Panc1 (cell line): ENCODE results near the gene LILRB1. TPM values are rescaled to one million over a fixed set of nuclear protein-coding genes. Genes with fewer than 3 reads are reported as not detected.

Experiments
- ATAC-seq: fragments of 200-7000 bp; cut with Tn5 transposase; 2 replicates; pipeline ENCODE4 v1.9.1; 2020; ENCODE audit warnings: mild to moderate bottlenecking, moderate library complexity
- BruUV-seq: library from RNA; stranded (reverse); fragments of 400-500 nt; replicated peaks from 2 replicates; lab custom pipeline; 2021; lab: Mats Ljungman, UMichigan
- CTCF ChIA-PET: fragments of 300-600 bp; sonication (Branson Sonifier 250); formaldehyde crosslinking; loops from one replicate; lab custom pipeline; 2022; ENCODE audit warnings: antibody characterized with exemption; lab: Charles Lee
- POLR2A ChIA-PET: fragments of 300-600 bp; sonication (Branson Sonifier 250); formaldehyde crosslinking; loops from one replicate; lab custom pipeline; 2022; ENCODE audit warnings: antibody characterized with exemption; lab: Charles Lee
- DNase-seq: peaks from one replicate; pipeline ENCODE4 v3.0.0-alpha.2; 2010; ENCODE audit warnings: low read depth, low spot score
- H3K27ac ChIP-seq: 2 replicates; pipeline ENCODE4 v1.5.1; 2011; ENCODE audit warnings: mild to moderate bottlenecking, low read length, inconsistent platforms
- H3K27me3 ChIP-seq: fragments of 200-500 bp; sonication (Bioruptor generic); 2 replicates; pipeline ENCODE4 v1.6.0; 2014; ENCODE audit warnings: low read length, inconsistent platforms; ENCODE audit not compliant: control insufficient read depth, insufficient read depth
- H3K36me3 ChIP-seq: fragments of 200-500 bp; sonication (Bioruptor generic); 2 replicates; pipeline ENCODE4 v1.5.1; 2014; ENCODE audit warnings: inconsistent platforms, mild to moderate bottlenecking, low read length, moderate library complexity; ENCODE audit not compliant: control insufficient read depth, insufficient read depth
- H3K4me1 ChIP-seq: 2 replicates; pipeline ENCODE4 v1.5.1; 2011; ENCODE audit warnings: inconsistent platforms, mild to moderate bottlenecking, low read length, moderate library complexity; ENCODE audit not compliant: control insufficient read depth, insufficient read depth
- H3K4me3 ChIP-seq, 2 experiments: 2 replicates each; pipeline ENCODE4 v1.5.1; 2011 to 2012; ENCODE audit warnings: low read depth in 2 of 2, low read length in 2 of 2, mild to moderate bottlenecking in 2 of 2, inconsistent platforms in 1 of 2, moderate library complexity in 1 of 2
- H3K9me3 ChIP-seq: fragments of 200-500 bp; sonication (Bioruptor generic); 2 replicates; pipeline ENCODE4 v1.5.1; 2014; ENCODE audit warnings: low read depth, mild to moderate bottlenecking, inconsistent platforms, low read length, moderate library complexity; ENCODE audit not compliant: control insufficient read depth, insufficient read depth
- CTCF ChIP-seq: fragments of 450-650 bp; IDR thresholded peaks from 2 replicates; pipeline ENCODE4 v1.5.1; 2017; ENCODE audit warnings: mild to moderate bottlenecking
- POLR2AphosphoS5 ChIP-seq: IDR thresholded peaks from 2 replicates; pipeline ENCODE4 v1.6.1; 2012; ENCODE audit warnings: mild to moderate bottlenecking, low read depth, low read length, moderate library complexity
- REST ChIP-seq, 2 experiments: IDR thresholded peaks; 2 replicates each; pipeline ENCODE4 v1.6.1; 2011 to 2012; ENCODE audit warnings: low read depth in 2 of 2, control low read depth in 1 of 2, low read length in 1 of 2, mild to moderate bottlenecking in 1 of 2, moderate library complexity in 1 of 2; ENCODE audit not compliant: insufficient read depth in 1 of 2
- SIN3A ChIP-seq: IDR thresholded peaks from 2 replicates; pipeline ENCODE4 v1.6.1; 2012; ENCODE audit warnings: low read depth, mild to moderate bottlenecking, low read length, moderate library complexity, borderline replicate concordance; ENCODE audit not compliant: insufficient read depth
- TCF7L2 ChIP-seq: IDR thresholded peaks from 2 replicates; pipeline ENCODE4 v1.6.1; 2011; ENCODE audit warnings: mild to moderate bottlenecking, low read depth, low read length, inconsistent platforms
- in situ Hi-C: cut with HindIII; loops from 2 replicates; pipeline ENCODE4 v1.10.0; 2016; ENCODE audit warnings: low sequenced_read_pairs, low pct_unique_long_range_greater_than_20kb
- intact Hi-C: fragments of 100-400 bp; cut with micrococcal nuclease; formaldehyde crosslinking; loops from one replicate; pipeline ENCODE4 v1.10.0; 2022; ENCODE audit not compliant: unreplicated experiment
- total RNA-seq: library from RNA; stranded (reverse); gene quantifications from one replicate; pipeline ENCODE4 v1.2.1, GENCODE V29; 2021; ENCODE audit not compliant: unreplicated experiment

LILRB1 gene
- total RNA-seq, 1 experiment from 2014 or later: 0.08 TPM

- no peaks in the 10 kb centered on the region for H3K4me1 ChIP-seq
- TF ChIP-seq CTCF: no peak
- TF ChIP-seq TCF7L2: no peak
- TF ChIP-seq SIN3A: no peak
- no peak for TF ChIP-seq REST (IDR thresholded peaks at IDR 0.05; ENCODE audit: insufficient read depth in 1 of 2, low read depth in 2 of 2, low read length in 1 of 2)
- TF ChIP-seq POLR2AphosphoS5: no peak
- H3K4me3 ChIP-seq: no peak overlapping the region
- H3K36me3 ChIP-seq: no peaks in the 10 kb centered on the region
- no TSS peak for BruUV-seq
- in situ Hi-C loops: no loop called here
- CTCF ChIA-PET: no interaction called here
- no peak overlapping the region for H3K27ac ChIP-seq
- H3K9me3 ChIP-seq: peaks cover 4% of the 10 kb centered on the region; the same call in 1 of the 2 replicates
- H3K27me3 ChIP-seq: peaks cover 49% of the 10 kb centered on the region
- DNase-seq: no peak
- ATAC-seq: no peak
- intact Hi-C loops: no loop called here
- POLR2A ChIA-PET: no interaction called here
Observed at GRCh38 chr19:54600212-54600611, 30.1 kb upstream of the LILRB1 start.

- no peak for TF ChIP-seq REST (IDR thresholded peaks at IDR 0.05; ENCODE audit: insufficient read depth in 1 of 2, low read depth in 2 of 2, low read length in 1 of 2)
- TF ChIP-seq CTCF: no peak
- TF ChIP-seq TCF7L2: no peak
- TF ChIP-seq POLR2AphosphoS5: no peak
- no peak for TF ChIP-seq SIN3A
- Histone ChIP-seq H3K4me3 (no peak overlapping the region), H3K27me3 (peaks cover 20% of the 10 kb centered on the region), H3K36me3 (no peaks in the 10 kb centered on the region), H3K4me1 (no peaks in the 10 kb centered on the region), H3K9me3 (peaks cover 11% of the 10 kb centered on the region; the same call in 1 of the 2 replicates), H3K27ac (no peak overlapping the region)
- CTCF ChIA-PET: no interaction called here
- ATAC-seq (no peak), DNase-seq (no peak)
- BruUV-seq: no TSS peak
- POLR2A ChIA-PET: no interaction called here
- in situ Hi-C loops: no loop called here
- intact Hi-C loops: no loop called here
Observed at GRCh38 chr19:54606230-54606629, 24.1 kb upstream of the LILRB1 start.
